ENCODE measurements around the gene DCDC2.

DCDC2 gene

GRCh38 chr6:24229696-24230405 is 128.0 kb downstream of the DCDC2 start:
- TF ChIP-seq CTCF (IDR thresholded peaks at IDR 0.05; ENCODE audit: control insufficient read depth, extremely low read depth, insufficient read depth) = no peak
- no peak for DNase-seq (ENCODE audit: low read depth)
- no peak overlapping the region for H3K4me3 ChIP-seq (ENCODE audit: low read depth, low read length)

GRCh38 chr6:24228681-24229255 is 129.1 kb downstream of the DCDC2 start:
- no peak overlapping the region for H3K4me3 ChIP-seq (ENCODE audit: low read depth, low read length)
- DNase-seq (ENCODE audit: low read depth) = no peak
- TF ChIP-seq CTCF (IDR thresholded peaks at IDR 0.05; ENCODE audit: control insufficient read depth, extremely low read depth, insufficient read depth) = no peak

- no peak for DNase-seq (ENCODE audit: low read depth)
- TF ChIP-seq CTCF (IDR thresholded peaks at IDR 0.05; ENCODE audit: control insufficient read depth, extremely low read depth, insufficient read depth) = no peak
- H3K4me3 ChIP-seq (ENCODE audit: low read depth, low read length) = no peak overlapping the region
These were observed 129.7 kb downstream of the DCDC2 start for GRCh38 chr6:24228123-24228522.

- DNase-seq (ENCODE audit: low read depth) = no peak
These were observed 130.3 kb downstream of the DCDC2 start for GRCh38 chr6:24227556-24227955.

GRCh38 chr6:24226541-24226940 is 131.3 kb downstream of the DCDC2 start:
- no peak for TF ChIP-seq CTCF (IDR thresholded peaks at IDR 0.05; ENCODE audit: control insufficient read depth, extremely low read depth, insufficient read depth)
- no peak for DNase-seq (ENCODE audit: low read depth)
- H3K4me3 ChIP-seq (ENCODE audit: low read depth, low read length) = no peak overlapping the region

More at GRCh38 chr6:24227556-24227955, 130.3 kb downstream of the DCDC2 start:
- no peak overlapping the region for H3K4me3 ChIP-seq (ENCODE audit: low read depth, low read length)
- no peak for TF ChIP-seq CTCF (IDR thresholded peaks at IDR 0.05; ENCODE audit: control insufficient read depth, extremely low read depth, insufficient read depth)

GRCh38 chr6:24225838-24226237 is 132.0 kb downstream of the DCDC2 start:
- H3K4me3 ChIP-seq (ENCODE audit: low read depth, low read length) = no peak overlapping the region
- no peak for TF ChIP-seq CTCF (IDR thresholded peaks at IDR 0.05; ENCODE audit: control insufficient read depth, extremely low read depth, insufficient read depth)
- DNase-seq (ENCODE audit: low read depth) = no peak

All from LNCaP clone FGC (cell line).